ENCODE data around the gene GABRR3. TPM values are rescaled to one million over a fixed set of nuclear protein-coding genes. Genes with fewer than 3 reads are reported as not detected.

Gene GABRR3
- total RNA-seq, 2 experiments from 2014 or later = not detected

- Histone ChIP-seq H3K79me2 (ENCODE audit: insufficient read depth, low read depth, low read length) (no peaks in the 10 kb centered on the region), H3K36me3 (ENCODE audit: insufficient read depth, low read length) (peaks cover 96% of the 10 kb centered on the region), H3K4me3 (ENCODE audit: low read depth, low read length, poor library complexity, severe bottlenecking) (no peak overlapping the region), H3K27ac (ENCODE audit: low read depth, low read length, poor library complexity, severe bottlenecking) (no peak overlapping the region), H3K9me2 (ENCODE audit: insufficient read depth, low read length) (no peaks in the 10 kb centered on the region), H3K4me1 (ENCODE audit: insufficient read depth, low read length, poor library complexity, severe bottlenecking) (no peaks in the 10 kb centered on the region), H2AFZ (ENCODE audit: low read length) (no peak overlapping the region), H4K20me1 (ENCODE audit: insufficient read depth, low read length) (no peaks in the 10 kb centered on the region), H3K4me2 (ENCODE audit: low read length) (no peak overlapping the region), H3K9me3 (ENCODE audit: low read length) (no peaks in the 10 kb centered on the region)
- POLR2A ChIA-PET = interaction anchor here (0.7 kb wide), 1 partner anchor 14 kb away, joined by 3 read pairs; no protein-coding TSS in a partner anchor
- TF ChIP-seq EZH2phosphoT487 (IDR thresholded peaks at IDR 0.05; ENCODE audit: borderline replicate concordance, low read depth, low read length) (no peak), CTCF (conservative IDR thresholded peaks at IDR 0.05; ENCODE audit: low read length) (no peak)
- intact Hi-C loops (cut with micrococcal nuclease; ENCODE audit: unreplicated experiment) = no loop called here
- no peak for DNase-seq (ENCODE audit: low spot score)
- CTCF ChIA-PET (ENCODE audit: unreplicated experiment) = no interaction called here
- BruUV-seq (replicated peaks) = no TSS peak
Observed at GRCh38 chr3:97950360-97950759, 84.8 kb downstream of the GABRR3 start.

- Histone ChIP-seq H3K9me2 (ENCODE audit: insufficient read depth, low read length) (no peaks in the 10 kb centered on the region), H3K27ac (ENCODE audit: low read depth, low read length, poor library complexity, severe bottlenecking) (no peak overlapping the region), H3K36me3 (ENCODE audit: insufficient read depth, low read length) (peaks cover 97% of the 10 kb centered on the region), H3K9me3 (ENCODE audit: low read length) (no peaks in the 10 kb centered on the region), H3K4me3 (ENCODE audit: low read depth, low read length, poor library complexity, severe bottlenecking) (no peak overlapping the region), H3K79me2 (ENCODE audit: insufficient read depth, low read depth, low read length) (no peaks in the 10 kb centered on the region), H4K20me1 (ENCODE audit: insufficient read depth, low read length) (no peaks in the 10 kb centered on the region), H3K4me2 (ENCODE audit: low read length) (no peak overlapping the region), H2AFZ (ENCODE audit: low read length) (no peak overlapping the region), H3K4me1 (ENCODE audit: insufficient read depth, low read length, poor library complexity, severe bottlenecking) (no peaks in the 10 kb centered on the region)
- CTCF ChIA-PET (ENCODE audit: unreplicated experiment) = no interaction called here
- no TSS peak for BruUV-seq (replicated peaks)
- intact Hi-C loops (cut with micrococcal nuclease; ENCODE audit: unreplicated experiment) = no loop called here
- POLR2A ChIA-PET = interaction anchor here (0.7 kb wide), 1 partner anchor 15 kb away, joined by 3 read pairs; no protein-coding TSS in a partner anchor
- no peak for DNase-seq (ENCODE audit: low spot score)
- TF ChIP-seq CTCF (conservative IDR thresholded peaks at IDR 0.05; ENCODE audit: low read length) (no peak), EZH2phosphoT487 (IDR thresholded peaks at IDR 0.05; ENCODE audit: borderline replicate concordance, low read depth, low read length) (no peak)
Observed at GRCh38 chr3:97949743-97950142, 85.4 kb downstream of the GABRR3 start.

GRCh38 chr3:97949110-97949485 is 86.0 kb downstream of the GABRR3 start:
- TF ChIP-seq EZH2phosphoT487 (IDR thresholded peaks at IDR 0.05; ENCODE audit: borderline replicate concordance, low read depth, low read length) = no peak
- no peak for TF ChIP-seq CTCF (conservative IDR thresholded peaks at IDR 0.05; ENCODE audit: low read length)
- Histone ChIP-seq H4K20me1 (ENCODE audit: insufficient read depth, low read length) (no peaks in the 10 kb centered on the region), H3K9me2 (ENCODE audit: insufficient read depth, low read length) (no peaks in the 10 kb centered on the region), H3K4me2 (ENCODE audit: low read length) (no peak overlapping the region), H3K27ac (ENCODE audit: low read depth, low read length, poor library complexity, severe bottlenecking) (no peak overlapping the region), H2AFZ (ENCODE audit: low read length) (no peak overlapping the region), H3K4me3 (ENCODE audit: low read depth, low read length, poor library complexity, severe bottlenecking) (no peak overlapping the region), H3K9me3 (ENCODE audit: low read length) (no peaks in the 10 kb centered on the region), H3K36me3 (ENCODE audit: insufficient read depth, low read length) (peaks cover 93% of the 10 kb centered on the region), H3K79me2 (ENCODE audit: insufficient read depth, low read depth, low read length) (no peaks in the 10 kb centered on the region), H3K4me1 (ENCODE audit: insufficient read depth, low read length, poor library complexity, severe bottlenecking) (no peaks in the 10 kb centered on the region)
- no TSS peak for BruUV-seq (replicated peaks)
- DNase-seq (ENCODE audit: low spot score) = no peak
- ChIA-PET POLR2A (no interaction called here), CTCF (ENCODE audit: unreplicated experiment) (no interaction called here)
- intact Hi-C loops (cut with micrococcal nuclease; ENCODE audit: unreplicated experiment) = no loop called here
